NCI-H345 treated with DMSO at 0.1 percent for 48 hours (cell line): ENCODE results near the gene NEBL.

ENCODE experiments used
- DNase-seq: peaks from one replicate; lab custom pipeline; 2025; ENCODE audit not compliant: unreplicated experiment; lab: John Stamatoyannopoulos, UW

The NEBL gene

GRCh38 chr10:20903635-20904390, 6.7 kb upstream of the NEBL start:
- no peak for DNase-seq

DNA sequence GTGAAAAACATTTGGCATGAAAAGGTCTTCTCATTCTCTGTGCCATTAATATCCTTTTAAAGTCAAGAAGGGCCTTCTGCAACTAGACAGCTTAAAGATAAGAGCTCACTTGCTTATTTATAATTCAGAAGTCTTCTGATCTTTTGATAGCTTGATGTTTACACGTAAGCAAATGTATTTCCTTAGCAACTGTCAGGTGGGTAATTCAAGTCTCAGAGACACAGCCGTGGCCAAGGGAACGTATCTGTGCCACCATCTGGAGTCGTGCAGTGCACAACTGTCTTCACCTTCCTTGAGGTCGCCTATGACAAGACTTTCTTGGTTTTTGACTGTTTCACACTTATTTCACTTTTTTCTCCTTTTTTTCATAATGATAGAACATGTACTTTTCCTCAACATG, 4.0 kb upstream of the NEBL start:
- no peak for DNase-seq

DNA sequence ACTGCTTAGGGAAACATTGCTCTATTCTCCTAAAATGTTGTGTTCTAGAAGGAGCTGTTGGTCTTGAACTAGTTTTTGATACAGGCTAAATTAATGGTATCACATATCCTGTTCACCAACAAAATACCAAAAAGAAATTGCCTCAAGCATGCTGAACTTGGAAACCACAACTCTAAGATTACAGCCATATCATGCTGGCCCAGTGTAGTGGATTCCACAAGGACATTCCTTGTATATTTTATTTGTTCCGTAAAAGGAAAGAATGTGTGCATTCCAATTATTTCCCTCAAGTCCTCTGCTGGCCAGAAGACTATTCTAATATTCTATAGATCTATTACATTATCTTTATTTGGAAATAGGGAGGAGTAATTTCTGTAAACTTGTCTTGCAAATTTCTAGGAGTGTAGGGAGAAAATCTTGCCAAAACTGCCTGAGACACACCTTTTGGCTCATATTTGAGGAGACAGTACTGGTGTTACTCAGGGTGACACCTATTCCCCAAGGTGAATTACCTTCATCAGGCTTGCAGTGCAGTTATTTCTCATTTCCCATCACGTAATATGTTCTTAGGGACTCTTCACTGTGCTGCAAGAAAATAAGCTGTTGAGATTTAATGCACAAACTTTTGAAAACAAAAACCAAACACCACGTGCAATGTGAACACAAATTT, 1.9 kb upstream of the NEBL start:
- no peak for DNase-seq

DNA sequence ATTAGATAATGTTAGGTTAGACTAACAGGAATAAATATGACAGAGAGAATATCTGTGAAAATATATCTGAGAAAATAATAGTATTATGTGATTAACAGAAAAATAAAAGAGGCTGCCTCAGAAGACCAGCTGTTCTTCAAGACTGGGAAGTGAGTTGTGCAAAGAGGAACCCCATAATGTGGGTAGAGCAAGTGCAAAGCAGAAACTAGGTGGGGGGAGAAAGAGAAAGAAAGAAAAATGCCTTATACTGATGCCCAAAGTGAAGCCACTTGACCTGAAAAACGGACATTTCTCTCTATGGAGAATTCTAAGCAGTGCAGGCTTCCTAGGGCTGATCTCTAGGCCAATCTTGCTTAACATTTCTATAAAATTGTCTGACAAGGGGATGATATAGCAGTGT, 3.8 kb downstream of the NEBL start:
- DNase-seq, result no peak

DNA sequence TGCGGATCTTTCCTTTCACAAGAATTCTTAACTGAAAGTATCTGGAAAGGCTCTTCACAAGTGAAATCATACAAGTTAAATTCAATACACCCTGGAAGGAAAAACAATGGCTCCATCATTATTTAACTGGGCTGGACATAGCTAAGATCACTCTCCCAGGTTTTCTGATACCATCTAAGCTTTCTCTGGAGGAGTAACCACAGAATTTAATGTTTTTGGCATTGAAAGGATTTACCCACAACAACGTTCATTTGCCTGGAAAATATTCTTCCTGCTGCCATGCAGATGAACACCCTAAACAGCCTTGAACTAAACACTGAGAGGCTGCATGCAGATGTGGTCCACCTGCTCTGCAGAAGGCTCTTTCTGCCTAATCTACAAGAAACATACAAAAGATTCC, 4.3 kb downstream of the NEBL start:
- no peak for DNase-seq

DNA sequence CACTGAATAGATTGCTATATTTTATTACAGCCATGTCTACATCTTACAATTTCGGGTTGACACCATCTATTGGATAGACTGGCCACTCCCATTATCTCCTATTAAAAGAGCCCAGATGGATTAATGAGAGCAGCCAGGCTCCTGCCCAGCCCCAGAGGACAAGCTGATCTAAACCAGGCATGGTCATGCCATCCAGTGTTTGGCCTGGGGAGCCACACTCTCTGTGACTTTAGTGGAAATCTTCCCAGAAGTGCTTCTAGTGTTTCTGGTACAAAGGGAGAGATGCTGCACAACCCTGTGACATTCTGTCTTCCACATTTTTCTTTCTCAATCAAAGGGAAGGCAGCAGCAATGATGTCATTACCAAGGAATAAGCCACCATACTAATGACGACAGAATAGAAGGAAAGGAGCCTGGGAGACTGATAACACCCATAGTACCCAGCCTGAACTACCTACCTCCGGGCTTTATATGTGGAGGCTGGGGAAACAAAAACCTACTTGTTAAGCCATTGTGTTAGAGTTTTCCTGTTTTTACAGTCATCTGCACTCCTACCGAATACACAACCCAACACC, 5.0 kb downstream of the NEBL start:
- DNase-seq, result no peak

DNA sequence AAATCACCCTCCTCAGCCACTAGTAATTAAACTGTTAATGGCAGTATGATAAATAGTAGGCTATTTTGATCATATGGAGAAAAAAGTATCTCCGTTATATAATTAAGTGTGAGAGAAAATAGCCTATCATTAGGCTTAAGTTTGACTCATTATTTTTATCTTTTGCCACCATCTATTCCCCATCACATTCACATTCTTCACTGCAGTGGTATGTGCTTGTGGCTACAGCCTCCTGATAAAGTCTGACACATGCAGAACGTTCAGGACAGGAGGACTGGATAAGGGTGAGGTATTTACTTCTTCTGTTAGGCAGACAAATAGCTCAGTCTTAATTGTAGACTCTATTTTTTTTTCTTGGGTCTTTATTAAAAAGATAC, 5.8 kb downstream of the NEBL start:
- no peak for DNase-seq

DNA sequence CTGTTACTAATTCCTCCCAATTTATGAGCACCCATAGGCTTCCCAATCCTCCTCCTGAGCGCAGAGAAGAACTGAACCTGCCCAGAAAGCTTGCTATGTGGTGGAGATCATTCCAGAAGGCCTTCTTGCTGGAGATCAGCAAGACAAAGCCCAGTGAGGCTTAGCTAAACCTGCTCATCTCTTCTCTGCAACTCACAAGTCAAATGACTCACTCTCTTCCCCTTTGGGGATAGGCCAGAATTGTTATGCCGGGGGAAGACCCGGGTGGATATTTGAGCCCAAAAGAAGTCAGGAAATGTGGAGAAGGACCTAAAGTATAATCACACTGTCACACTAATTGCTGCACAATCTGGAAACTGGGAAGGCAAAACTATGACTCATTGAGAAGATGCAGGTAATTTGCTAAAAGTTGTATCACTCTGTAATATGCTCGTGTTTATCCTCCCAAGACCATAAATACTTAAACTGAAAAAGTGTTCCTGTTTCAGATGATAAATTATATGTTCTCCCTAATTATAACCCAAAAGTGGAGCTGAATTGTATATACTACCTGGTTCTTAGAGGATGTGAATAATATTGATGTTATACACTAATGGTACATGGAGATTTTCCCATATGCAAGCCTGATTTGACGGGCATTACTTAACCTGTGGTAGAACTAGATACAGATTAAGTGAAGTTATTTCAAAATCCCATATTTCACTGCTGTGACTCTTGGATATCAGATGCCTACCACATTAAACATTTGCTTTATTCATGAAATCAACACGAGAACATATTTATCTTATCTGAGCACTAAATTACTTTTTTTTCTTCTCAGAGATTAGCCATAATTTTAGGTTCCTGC, 6.4 kb downstream of the NEBL start:
- DNase-seq, result no peak

DNA sequence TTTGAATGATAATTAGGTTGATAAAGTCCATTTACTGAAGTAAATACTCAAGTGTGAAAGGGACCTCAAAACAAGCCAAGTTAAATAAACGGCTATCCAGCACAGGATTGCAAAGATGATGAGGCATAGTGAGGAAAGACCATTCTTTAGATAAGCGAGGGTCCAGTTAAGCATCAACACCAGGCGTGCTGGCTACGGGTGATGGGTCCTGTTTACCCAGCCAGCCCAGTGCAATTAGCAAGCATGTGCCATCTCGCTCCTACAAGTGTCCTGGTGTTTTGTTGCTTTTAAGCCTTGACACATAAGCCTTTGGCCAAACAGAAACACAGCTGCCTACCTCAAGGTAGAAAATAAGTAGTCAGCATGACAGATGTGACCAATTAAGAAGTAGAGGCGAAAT, 7.1 kb downstream of the NEBL start:
- peak; percentile 9 for DNase-seq

- DNase-seq, result no peak
Measured at GRCh38 chr10:20888620-20889330, 8.3 kb downstream of the NEBL start.

- no peak for DNase-seq
Measured at GRCh38 chr10:20887706-20888555, 9.2 kb downstream of the NEBL start.

DNA sequence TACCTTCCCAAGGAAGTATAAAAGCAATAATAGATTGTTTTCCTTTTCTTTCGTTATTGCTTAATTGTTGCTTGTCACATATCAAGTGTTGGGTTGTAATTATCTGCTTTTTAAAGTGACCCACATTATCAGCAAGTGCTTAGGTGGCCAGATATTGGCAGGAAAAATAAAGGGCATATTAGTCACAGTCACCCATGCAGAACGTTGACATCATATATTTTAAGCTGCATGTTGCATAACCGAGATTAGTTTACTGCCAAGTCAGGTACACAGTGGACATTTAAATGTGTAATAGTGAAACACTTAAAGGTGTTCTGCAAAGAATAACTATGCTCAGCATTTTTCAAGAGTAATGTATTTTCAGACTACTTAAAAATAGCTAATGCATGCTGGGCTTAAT, 11.4 kb downstream of the NEBL start:
- no peak for DNase-seq

DNA sequence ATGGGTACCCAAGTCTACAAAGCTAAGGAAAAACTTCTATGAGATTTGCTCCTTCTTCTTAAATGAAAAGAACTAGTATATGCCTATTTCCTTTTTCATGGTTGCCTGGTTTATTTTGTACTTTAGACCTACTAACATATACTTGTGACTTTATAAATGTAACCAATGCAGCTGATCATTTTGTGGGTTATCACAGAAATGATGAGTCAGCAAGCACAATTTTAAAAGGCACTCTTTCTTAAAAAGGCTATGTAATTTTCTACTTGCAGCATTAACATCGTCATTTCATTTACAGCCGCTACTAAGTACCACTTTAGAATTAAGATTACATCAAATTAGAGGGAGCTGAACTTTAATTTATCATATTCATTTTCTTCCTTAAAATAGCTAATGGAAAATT, 13.6 kb downstream of the NEBL start:
- DNase-seq, result no peak

DNA sequence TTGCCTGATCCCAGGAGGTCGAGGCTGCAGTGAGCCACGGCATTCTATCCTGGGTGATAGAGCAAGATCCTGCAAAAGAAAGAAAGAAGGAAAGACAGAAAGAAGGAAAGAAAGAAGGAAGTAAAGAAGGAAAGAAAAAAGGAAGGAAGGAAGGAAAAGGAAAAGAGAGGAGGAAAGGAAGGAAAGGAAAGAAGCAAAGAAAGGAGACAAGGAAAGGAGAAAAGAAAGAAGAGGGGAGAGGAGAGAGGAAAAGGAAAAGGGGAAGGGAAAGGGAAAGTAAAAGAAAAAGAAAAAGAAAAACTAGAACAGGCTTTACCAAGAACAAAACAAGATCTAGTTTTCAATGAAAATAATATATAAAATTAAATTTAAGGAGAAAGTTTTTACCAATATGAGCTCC, 15.0 kb downstream of the NEBL start:
- no peak for DNase-seq

GRCh38 chr10:20879136-20879535, 18.0 kb downstream of the NEBL start:
- no peak for DNase-seq

GRCh38 chr10:20877986-20878983, 18.8 kb downstream of the NEBL start:
- no peak for DNase-seq

DNA sequence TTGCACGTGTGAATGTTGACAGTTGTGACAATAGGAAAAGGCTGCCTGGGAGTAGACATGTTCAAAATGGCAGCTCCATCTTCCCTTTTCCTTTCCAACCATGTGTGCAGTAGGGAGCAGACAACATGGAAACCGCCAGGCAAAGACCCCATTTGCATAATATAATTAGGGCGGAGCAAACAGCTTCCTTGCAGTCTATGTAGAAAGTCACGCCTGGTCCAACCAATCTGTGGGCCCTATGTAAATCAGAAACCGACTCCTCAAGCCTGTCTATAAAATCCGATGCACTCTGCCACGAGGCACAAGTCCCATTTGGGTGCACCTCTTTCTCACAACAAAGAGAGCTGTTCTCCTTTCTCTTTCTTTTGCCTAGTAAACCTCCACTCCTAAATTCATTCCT, 19.6 kb downstream of the NEBL start:
- DNase-seq, result no peak

GRCh38 chr10:20874261-20874660, 22.9 kb downstream of the NEBL start:
- DNase-seq, result no peak

DNA sequence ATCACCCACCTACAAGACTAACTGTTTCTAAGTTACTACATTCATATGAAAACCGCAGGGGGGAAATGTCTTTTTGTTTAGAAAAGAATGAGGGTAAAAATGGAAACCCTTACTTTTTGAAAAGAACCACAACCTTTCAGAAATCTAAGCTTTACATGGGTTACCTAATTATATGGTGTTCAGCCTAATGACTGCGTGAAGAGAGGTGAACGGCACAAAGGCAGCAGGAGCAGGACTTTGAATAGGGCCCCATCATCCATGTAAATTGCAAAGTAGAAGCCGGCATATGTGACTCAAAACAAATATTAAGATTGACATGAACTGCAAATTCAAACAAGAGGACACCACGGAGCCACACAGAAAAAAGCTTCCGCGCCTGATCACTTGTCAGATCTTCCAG, 25.1 kb downstream of the NEBL start:
- peak; percentile 55 for DNase-seq
